Activated T-cell treated with anti-CD3 and anti-CD28 coated beads, Interleukin-2, amount 50 U/mL, for 72 hours (primary cell): Measurements from ENCODE around the gene CEBPE. TPM values are rescaled to one million over a fixed set of nuclear protein-coding genes. Genes with fewer than 3 reads are reported as not detected.
"Not testable (repeated sequence)": the region's sequence is repeated elsewhere in the genome, so short reads cannot be mapped to it uniquely, and the experiment has no call there.

Experiments
- ATAC-seq, 2 donors: fragments of 150-1000 bp; cut with Tn5 transposase; replicated peaks in 1 of 2; 2 replicates each; pipeline ENCODE4 v1.10.0; 2021; ENCODE audit warnings: moderate library complexity in 2 of 2, mild to moderate bottlenecking in 1 of 2
- DNase-seq, 2 donors: peaks; one replicate each; pipeline ENCODE4 v3.0.0; 2021 to 2022; ENCODE audit warnings: mixed read lengths in 1 of 2
- H3K27ac Mint-ChIP-seq: one replicate; pipeline ENCODE4 v1.8.0; 2022; ENCODE audit warnings: mild to moderate bottlenecking, moderate library complexity, mixed read lengths
- H3K27me3 Mint-ChIP-seq: one replicate; pipeline ENCODE4 v1.8.0; 2022; ENCODE audit warnings: low read depth, mixed read lengths
- H3K36me3 Mint-ChIP-seq, 2 donors: one replicate each; pipeline ENCODE4 v1.8.0; 2022; ENCODE audit warnings: mixed read lengths in 2 of 2, mild to moderate bottlenecking in 1 of 2; ENCODE audit not compliant: insufficient read depth in 2 of 2
- H3K4me1 Mint-ChIP-seq: one replicate; pipeline ENCODE4 v1.8.0; 2022; ENCODE audit warnings: low read depth, mixed read lengths
- H3K4me3 Mint-ChIP-seq, 2 donors: one replicate each; pipeline ENCODE4 v1.8.0; 2022; ENCODE audit warnings: mild to moderate bottlenecking in 2 of 2, mixed read lengths in 2 of 2, moderate library complexity in 2 of 2
- H3K9me3 Mint-ChIP-seq, 2 donors: one replicate each; pipeline ENCODE4 v1.8.0; 2022; ENCODE audit warnings: mixed read lengths in 2 of 2
- total RNA-seq, 2 donors: library from RNA; stranded (reverse); gene quantifications; one replicate each; pipeline ENCODE4 v1.2.3, GENCODE V29; 2022

The CEBPE gene
- total RNA-seq, 2 donors from 2014 or later: 0.21 to 0.36 TPM

- Mint-ChIP-seq H3K9me3 (no peaks in the 10 kb centered on the region), H3K27me3 (no peaks in the 10 kb centered on the region), H3K4me1 (peaks cover 17% of the 10 kb centered on the region), H3K27ac (no peak overlapping the region), H3K4me3 (no peak overlapping the region), H3K36me3 (no peaks in the 10 kb centered on the region)
- no peak for ATAC-seq
- DNase-seq: no peak
These were observed 5.5 kb downstream of the CEBPE start for GRCh38 chr14:23113431-23114119.

GRCh38 chr14:23112359-23113178, 6.5 kb downstream of the CEBPE start:
- Mint-ChIP-seq H3K27ac (no peak overlapping the region), H3K36me3 (no peaks in the 10 kb centered on the region), H3K4me3 (no peak overlapping the region), H3K4me1 (peaks cover 17% of the 10 kb centered on the region), H3K9me3 (no peaks in the 10 kb centered on the region), H3K27me3 (no peaks in the 10 kb centered on the region)
- DNase-seq: no peak
- no peak for ATAC-seq

- H3K36me3 Mint-ChIP-seq: no peaks in the 10 kb centered on the region
- peaks cover 12% of the 10 kb centered on the region for H3K4me1 Mint-ChIP-seq
- H3K27ac Mint-ChIP-seq: no peak overlapping the region
- no peaks in the 10 kb centered on the region for H3K27me3 Mint-ChIP-seq
- DNase-seq (no peak), ATAC-seq (no peak)
- H3K9me3 Mint-ChIP-seq: no peaks in the 10 kb centered on the region
- no peak overlapping the region for H3K4me3 Mint-ChIP-seq
These were observed 8.3 kb downstream of the CEBPE start for GRCh38 chr14:23110579-23111365.

GRCh38 chr14:23109769-23110168, 9.3 kb downstream of the CEBPE start:
- no peaks in the 10 kb centered on the region for H3K36me3 Mint-ChIP-seq
- DNase-seq: no peak
- H3K27me3 Mint-ChIP-seq: no peaks in the 10 kb centered on the region
- no peaks in the 10 kb centered on the region for H3K9me3 Mint-ChIP-seq
- H3K4me3 Mint-ChIP-seq: no peak overlapping the region
- H3K27ac Mint-ChIP-seq: no peak overlapping the region
- ATAC-seq: no peak
- H3K4me1 Mint-ChIP-seq: peaks cover 5% of the 10 kb centered on the region

GRCh38 chr14:23108169-23108568, 10.9 kb downstream of the CEBPE start:
- not testable (repeated sequence) for H3K27me3 Mint-ChIP-seq, H3K36me3 Mint-ChIP-seq, H3K4me1 Mint-ChIP-seq, ATAC-seq, H3K9me3 Mint-ChIP-seq, DNase-seq, H3K4me3 Mint-ChIP-seq, H3K27ac Mint-ChIP-seq

DNA sequence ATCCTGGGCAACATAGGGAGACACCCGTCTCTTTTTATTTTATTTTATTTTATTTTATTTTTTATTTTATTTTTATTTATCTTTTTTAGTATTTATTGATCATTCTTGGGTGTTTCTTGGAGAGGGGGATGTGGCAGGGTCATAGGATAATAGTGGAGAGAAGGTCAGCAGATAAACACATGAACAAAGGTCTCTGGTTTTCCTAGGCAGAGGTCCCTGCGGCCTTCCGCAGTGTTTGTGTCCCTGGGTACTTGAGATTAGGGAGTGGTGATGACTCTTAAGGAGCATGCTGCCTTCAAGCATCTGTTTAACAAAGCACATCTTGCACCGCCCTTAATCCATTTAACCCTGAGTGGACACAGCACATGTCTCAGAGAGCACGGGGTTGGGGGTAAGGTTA, 11.4 kb downstream of the CEBPE start:
- DNase-seq, H3K4me3 Mint-ChIP-seq, H3K27me3 Mint-ChIP-seq, ATAC-seq, H3K36me3 Mint-ChIP-seq, H3K9me3 Mint-ChIP-seq, H3K27ac Mint-ChIP-seq, H3K4me1 Mint-ChIP-seq: not testable (repeated sequence)

GRCh38 chr14:23106747-23107045, 12.4 kb downstream of the CEBPE start:
- Mint-ChIP-seq H3K27ac (no peak overlapping the region), H3K4me3 (no peak overlapping the region), H3K9me3 (no peaks in the 10 kb centered on the region), H3K4me1 (no peaks in the 10 kb centered on the region), H3K36me3 (no peaks in the 10 kb centered on the region), H3K27me3 (no peaks in the 10 kb centered on the region)
- DNase-seq (no peak), ATAC-seq (no peak)

GRCh38 chr14:23105348-23105824, 13.7 kb downstream of the CEBPE start:
- Mint-ChIP-seq H3K4me1 (no peaks in the 10 kb centered on the region), H3K9me3 (no peaks in the 10 kb centered on the region), H3K4me3 (no peak overlapping the region), H3K27ac (no peak overlapping the region), H3K27me3 (no peaks in the 10 kb centered on the region), H3K36me3 (no peaks in the 10 kb centered on the region)
- no peak for ATAC-seq
- DNase-seq: no peak

DNA sequence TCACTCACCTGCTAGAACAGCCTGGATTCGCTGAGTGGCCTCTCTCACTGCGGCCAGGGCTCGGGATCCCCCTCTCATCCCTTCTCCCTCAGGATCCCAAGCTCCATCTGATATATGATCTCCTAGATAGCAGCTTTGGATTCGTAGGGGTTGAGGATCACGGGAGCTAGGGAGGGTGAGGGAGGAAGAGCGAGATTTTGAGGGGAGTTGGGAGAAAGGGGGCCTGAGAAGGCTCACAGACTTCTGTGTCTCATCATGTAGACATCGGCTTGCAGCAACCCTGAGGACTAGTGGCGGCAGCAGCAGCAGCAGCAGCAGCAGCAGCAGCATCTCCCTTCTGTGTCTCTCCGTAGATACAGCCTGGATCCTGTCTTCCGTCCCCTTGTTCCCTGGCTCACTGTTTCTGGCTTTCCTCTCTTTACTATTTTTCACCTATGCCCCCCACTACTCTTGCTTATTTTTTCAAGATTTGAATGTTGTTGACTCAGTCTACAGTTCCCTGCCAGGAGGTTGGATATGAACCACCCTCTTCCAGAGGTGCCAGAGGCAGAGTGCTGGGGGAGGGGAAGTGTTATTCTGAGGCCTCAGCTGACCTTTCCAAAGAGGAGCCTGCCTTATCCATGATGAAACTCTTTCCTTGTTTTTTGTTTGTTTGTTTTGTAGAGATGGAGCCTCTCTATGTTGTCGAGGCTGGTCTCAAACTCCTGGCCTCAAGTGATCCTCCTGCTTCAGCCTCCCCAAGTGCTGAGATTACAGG, 14.3 kb downstream of the CEBPE start, which contains the start of gene CIROP:
CIROP (minus strand) TSS at position 399 of the 757 bp plus-strand sequence; CDS start at position 330, 69 bp downstream.
- H3K4me1 Mint-ChIP-seq: no peaks in the 10 kb centered on the region
- ATAC-seq: no peak
- DNase-seq: no peak
- H3K9me3 Mint-ChIP-seq: no peaks in the 10 kb centered on the region
- no peak within 1 kb of the TSS for H3K4me3 Mint-ChIP-seq
- no peaks in the 10 kb centered on the region for H3K27me3 Mint-ChIP-seq
- no peak within 1 kb of the TSS for H3K27ac Mint-ChIP-seq
- H3K36me3 Mint-ChIP-seq: no peaks in the 10 kb centered on the region

DNA sequence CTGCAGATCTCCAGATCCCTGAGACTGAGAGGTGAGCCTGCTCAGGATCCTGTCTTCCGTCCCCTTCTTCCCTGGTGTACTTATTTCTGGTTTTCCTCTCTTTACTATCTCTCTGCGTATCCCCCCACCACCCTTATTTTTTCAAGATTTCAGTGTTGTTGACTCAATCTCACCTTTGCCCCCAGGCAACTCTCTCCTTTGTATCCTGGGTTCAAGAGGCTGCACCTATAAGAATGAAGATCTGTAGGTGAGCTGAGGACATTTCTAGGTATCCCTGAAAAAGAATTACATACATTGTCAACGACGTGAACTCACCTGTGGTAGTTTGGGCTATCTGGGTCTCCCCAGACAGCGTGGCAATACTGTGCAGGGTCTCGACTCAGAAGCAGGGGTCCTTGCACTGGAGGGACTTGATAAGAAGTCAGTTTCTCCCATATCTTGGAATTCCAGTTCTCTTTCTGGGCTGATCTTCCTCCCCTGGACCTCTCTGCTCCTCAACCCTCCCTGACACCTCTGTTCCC, 14.9 kb downstream of the CEBPE start:
- Mint-ChIP-seq H3K9me3 (no peaks in the 10 kb centered on the region), H3K27me3 (no peaks in the 10 kb centered on the region), H3K4me1 (no peaks in the 10 kb centered on the region), H3K36me3 (no peaks in the 10 kb centered on the region), H3K4me3 (no peak overlapping the region), H3K27ac (no peak overlapping the region)
- DNase-seq (no peak), ATAC-seq (no peak)

DNA sequence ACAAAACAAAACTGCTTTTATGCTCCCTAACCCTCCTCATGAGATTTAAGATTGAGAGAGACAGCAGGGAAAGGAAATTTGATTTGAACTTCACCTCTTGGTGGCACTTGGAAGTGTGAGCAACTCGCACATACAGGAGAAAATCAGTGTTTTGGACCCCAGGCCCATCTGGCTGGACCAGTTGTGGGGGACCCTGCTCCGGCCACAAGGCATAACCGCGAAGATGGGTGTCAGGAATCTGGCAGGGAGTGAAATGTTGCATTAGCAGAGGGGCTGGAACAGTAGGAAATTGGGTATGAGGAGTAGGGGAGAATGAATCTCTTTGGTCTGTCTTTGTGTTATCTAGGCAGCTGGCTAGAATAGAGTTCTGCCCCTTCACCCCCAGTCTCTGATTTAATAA, 15.5 kb downstream of the CEBPE start:
- H3K36me3 Mint-ChIP-seq: no peaks in the 10 kb centered on the region
- no peaks in the 10 kb centered on the region for H3K27me3 Mint-ChIP-seq
- no peaks in the 10 kb centered on the region for H3K4me1 Mint-ChIP-seq
- H3K27ac Mint-ChIP-seq: no peak overlapping the region
- ATAC-seq (no peak), DNase-seq (no peak)
- H3K9me3 Mint-ChIP-seq: no peaks in the 10 kb centered on the region
- no peak overlapping the region for H3K4me3 Mint-ChIP-seq

- H3K36me3 Mint-ChIP-seq: peaks cover 0 to under 1% of the 10 kb centered on the region in 2 donors
- ATAC-seq (peak in 1 of 2 donors; percentile 23), DNase-seq (no peak)
- no peak overlapping the region for H3K4me3 Mint-ChIP-seq
- no peak overlapping the region for H3K27ac Mint-ChIP-seq
- no peaks in the 10 kb centered on the region for H3K9me3 Mint-ChIP-seq
- H3K27me3 Mint-ChIP-seq: no peaks in the 10 kb centered on the region
- H3K4me1 Mint-ChIP-seq: peaks cover under 1% of the 10 kb centered on the region
These were observed 16.3 kb downstream of the CEBPE start for GRCh38 chr14:23102801-23103200.
